GM12872 (cell line): Measurements from ENCODE around the gene PSMB3.

Experiments used
- CTCF ChIP-seq: IDR thresholded peaks from 3 replicates; pipeline ENCODE4 v1.5.1; 2011; ENCODE audit warnings: low read depth, mild to moderate bottlenecking, low read length, moderate library complexity; ENCODE audit not compliant: insufficient read depth

PSMB3 gene

DNA sequence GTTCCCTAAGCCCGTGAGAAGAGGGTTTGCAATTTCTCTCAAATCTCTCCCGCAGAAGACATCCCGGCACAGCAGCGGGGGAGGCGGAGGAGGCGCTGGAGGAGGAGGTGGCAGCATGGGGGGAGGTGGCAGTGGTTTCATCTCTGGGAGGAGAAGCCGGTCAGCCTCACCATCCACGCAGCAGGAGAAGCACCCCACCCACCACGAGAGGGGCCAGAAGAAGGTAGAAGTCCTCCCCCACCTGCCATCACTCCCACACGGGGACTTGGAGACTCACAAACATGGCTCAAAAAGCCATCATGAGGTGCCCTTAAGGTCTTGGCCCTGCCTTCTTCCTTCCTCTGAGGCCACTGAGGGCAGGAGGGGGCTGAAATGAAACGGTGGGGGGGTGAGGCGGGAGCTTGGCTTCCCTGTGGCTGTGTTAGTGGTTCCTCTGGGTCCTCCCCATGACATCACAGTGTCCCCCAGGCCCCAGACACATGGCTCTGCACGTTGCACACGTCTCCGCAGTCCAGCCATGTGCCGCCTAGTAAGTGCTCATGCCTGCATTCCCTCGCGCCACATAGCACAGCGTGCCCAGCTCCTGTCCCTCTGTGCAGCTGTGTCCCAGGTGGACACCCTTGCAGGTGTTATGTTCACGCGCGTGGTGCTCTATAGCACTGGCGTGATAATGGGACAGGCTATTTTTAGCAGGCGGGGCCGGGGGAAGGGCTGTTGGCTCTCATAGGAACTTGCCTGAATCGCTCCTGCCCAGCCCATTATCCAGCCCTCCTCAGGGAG lies 40.6 kb upstream of the PSMB3 start:
- no peak for TF ChIP-seq CTCF

- no peak for TF ChIP-seq CTCF
These were observed 39.9 kb upstream of the PSMB3 start for GRCh38 chr17:38712593-38712992.

DNA sequence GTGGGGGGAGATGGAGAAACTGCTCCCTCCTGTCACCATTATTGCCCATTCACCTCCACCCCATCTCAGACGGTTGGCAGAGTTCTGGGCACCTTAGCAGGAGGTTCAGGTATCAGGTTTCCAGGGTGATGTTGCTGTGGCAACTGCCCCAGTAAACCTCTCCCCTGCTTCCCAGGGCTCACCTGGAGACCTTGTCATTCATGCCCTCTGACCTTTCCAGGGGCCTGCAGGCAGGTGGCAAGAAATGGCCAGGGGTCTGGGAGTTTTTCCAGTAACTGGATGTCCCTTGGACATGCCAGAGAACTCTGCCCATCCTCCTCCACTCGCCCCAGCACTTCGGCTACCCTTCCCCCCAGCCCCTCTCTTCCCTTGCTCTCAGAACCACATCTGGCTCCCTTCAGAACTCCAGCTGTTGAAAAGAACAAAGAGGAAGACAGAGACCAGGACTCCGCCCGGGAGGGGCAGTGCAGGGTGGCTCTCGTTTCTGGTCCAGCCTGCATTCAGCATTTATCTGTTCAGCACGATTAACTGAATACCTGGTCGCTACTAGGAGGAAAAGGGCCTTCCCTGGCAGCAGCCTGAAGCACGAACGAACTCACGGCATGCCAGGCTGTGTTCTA lies 39.0 kb upstream of the PSMB3 start:
- TF ChIP-seq CTCF = no peak

- TF ChIP-seq CTCF = no peak
These were observed 37.2 kb upstream of the PSMB3 start for GRCh38 chr17:38715216-38715943.

DNA sequence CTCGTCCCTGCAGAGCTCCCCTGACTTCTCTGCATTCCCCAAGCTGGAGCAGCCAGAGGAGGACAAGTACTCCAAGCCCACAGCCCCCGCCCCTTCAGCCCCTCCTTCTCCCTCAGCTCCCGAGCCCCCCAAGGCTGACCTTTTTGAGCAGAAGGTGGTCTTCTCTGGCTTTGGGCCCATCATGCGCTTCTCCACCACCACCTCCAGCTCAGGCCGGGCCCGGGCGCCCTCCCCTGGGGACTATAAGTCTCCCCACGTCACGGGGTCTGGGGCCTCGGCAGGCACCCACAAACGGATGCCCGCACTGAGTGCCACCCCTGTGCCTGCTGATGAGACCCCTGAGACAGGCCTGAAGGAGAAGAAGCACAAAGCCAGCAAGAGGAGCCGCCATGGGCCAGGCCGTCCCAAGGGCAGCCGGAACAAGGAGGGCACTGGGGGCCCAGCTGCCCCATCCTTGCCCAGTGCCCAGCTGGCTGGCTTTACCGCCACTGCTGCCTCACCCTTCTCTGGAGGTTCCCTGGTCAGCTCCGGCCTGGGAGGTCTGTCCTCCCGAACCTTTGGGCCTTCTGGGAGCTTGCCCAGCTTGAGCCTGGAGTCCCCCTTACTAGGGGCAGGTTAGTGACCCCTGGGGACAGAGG lies 36.1 kb upstream of the PSMB3 start:
- no peak for TF ChIP-seq CTCF

- TF ChIP-seq CTCF = no peak
These were observed 35.3 kb upstream of the PSMB3 start for GRCh38 chr17:38717139-38717745.

DNA sequence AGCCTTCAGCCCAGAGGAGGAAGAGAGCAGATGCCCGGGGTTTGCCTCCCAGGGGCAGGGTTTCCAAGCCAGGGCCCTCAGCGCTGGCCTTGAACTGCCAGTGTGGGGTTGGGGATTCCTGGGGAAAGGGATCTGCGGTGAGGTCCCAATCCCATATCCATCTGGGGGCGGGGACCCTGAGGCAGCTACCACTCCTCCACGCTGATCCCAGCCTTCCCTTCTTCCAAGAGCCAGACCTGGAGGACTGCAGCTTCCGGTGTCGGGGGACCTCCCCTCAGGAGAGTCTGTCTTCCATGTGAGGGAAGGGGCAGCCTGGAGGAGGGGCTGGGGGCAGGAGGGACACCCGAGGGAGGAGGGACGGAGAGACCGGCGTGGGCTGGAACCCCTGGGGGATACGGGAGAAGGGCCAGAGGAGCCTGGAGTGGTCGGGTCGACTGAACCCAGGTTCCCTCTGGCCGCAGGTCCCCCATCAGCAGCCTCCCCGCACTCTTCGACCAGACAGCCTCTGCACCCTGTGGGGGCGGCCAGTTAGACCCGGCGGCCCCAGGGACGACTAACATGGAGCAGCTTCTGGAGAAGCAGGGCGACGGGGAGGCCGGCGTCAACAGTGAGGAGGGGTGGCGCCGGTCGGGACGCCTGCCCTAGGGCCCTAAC lies 33.1 kb upstream of the PSMB3 start:
- TF ChIP-seq CTCF = no peak
